Measurements from ENCODE around the gene LRRC56. TPM values are rescaled to one million over a fixed set of nuclear protein-coding genes. Genes with fewer than 3 reads are reported as not detected.

The LRRC56 gene
- total RNA-seq, 1 donor from 2014 or later: not detected

GRCh38 chr11:506995-507726 is 30.2 kb upstream of the LRRC56 start, which contains the start of gene RNH1:
Gene RNH1 (minus strand): TSS chr11:507242. CDS start chr11:502162, 5,080 bp downstream.
- Histone ChIP-seq H3K4me1 (peaks cover 15 to 37% of the 10 kb centered on the region in 2 donors), H3K4me3 (peak within 1 kb of the TSS; percentile 83 to 85), H3K27ac (peak within 1 kb of the TSS; percentile 99 to 100), H3K9me3 (no peaks in the 10 kb centered on the region), H3K27me3 (no peaks in the 10 kb centered on the region), H3K36me3 (peaks cover 8 to 15% of the 10 kb centered on the region in 2 donors)
- DNase-seq (ENCODE audit: low spot score in 2 of 2): peak; percentile 90 to 99
- TF ChIP-seq, protein P1, sequence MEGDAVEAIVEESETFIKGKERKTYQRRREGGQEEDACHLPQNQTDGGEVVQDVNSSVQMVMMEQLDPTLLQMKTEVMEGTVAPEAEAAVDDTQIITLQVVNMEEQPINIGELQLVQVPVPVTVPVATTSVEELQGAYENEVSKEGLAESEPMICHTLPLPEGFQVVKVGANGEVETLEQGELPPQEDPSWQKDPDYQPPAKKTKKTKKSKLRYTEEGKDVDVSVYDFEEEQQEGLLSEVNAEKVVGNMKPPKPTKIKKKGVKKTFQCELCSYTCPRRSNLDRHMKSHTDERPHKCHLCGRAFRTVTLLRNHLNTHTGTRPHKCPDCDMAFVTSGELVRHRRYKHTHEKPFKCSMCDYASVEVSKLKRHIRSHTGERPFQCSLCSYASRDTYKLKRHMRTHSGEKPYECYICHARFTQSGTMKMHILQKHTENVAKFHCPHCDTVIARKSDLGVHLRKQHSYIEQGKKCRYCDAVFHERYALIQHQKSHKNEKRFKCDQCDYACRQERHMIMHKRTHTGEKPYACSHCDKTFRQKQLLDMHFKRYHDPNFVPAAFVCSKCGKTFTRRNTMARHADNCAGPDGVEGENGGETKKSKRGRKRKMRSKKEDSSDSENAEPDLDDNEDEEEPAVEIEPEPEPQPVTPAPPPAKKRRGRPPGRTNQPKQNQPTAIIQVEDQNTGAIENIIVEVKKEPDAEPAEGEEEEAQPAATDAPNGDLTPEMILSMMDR (IDR thresholded peaks at IDR 0.05): no peak
- intact Hi-C loops (cut with DNase I): loop anchor here (1.0 to 5.0 kb wide), 9 partner anchors 11 to 1065 kb away; partner anchors contain the start of genes BET1L, DUSP8, HRAS and IFITM2

GRCh38 chr11:507727-508515 is 29.4 kb upstream of the LRRC56 start:
- no peaks in the 10 kb centered on the region for H3K27me3 ChIP-seq
- peak overlapping the region; percentile 83 to 85 for H3K4me3 ChIP-seq
- H3K36me3 ChIP-seq: peaks cover 8 to 18% of the 10 kb centered on the region in 2 donors
- TF ChIP-seq, protein P1 (IDR thresholded peaks at IDR 0.05): no peak
- H3K27ac ChIP-seq: peak overlapping the region; percentile 99 to 100
- peaks cover 15 to 33% of the 10 kb centered on the region in 2 donors for H3K4me1 ChIP-seq
- no peaks in the 10 kb centered on the region for H3K9me3 ChIP-seq
- peak in 1 of 2 donors; percentile 65 for DNase-seq (ENCODE audit: low spot score in 2 of 2)
- intact Hi-C loops (cut with DNase I): loop anchor here (1.0 to 5.0 kb wide), 7 partner anchors 10 to 1064 kb away; partner anchors contain the start of genes DUSP8, HRAS, IFITM2 and PHRF1

- Histone ChIP-seq H3K4me1 (peaks cover 15 to 22% of the 10 kb centered on the region in 2 donors), H3K27me3 (no peaks in the 10 kb centered on the region), H3K36me3 (peaks cover 8 to 18% of the 10 kb centered on the region in 2 donors), H3K27ac (no peak overlapping the region), H3K4me3 (no peak overlapping the region), H3K9me3 (no peaks in the 10 kb centered on the region)
- TF ChIP-seq, protein P1 (IDR thresholded peaks at IDR 0.05): no peak
- no peak for DNase-seq (ENCODE audit: low spot score in 2 of 2)
- intact Hi-C loops (cut with DNase I): loop anchor here (5.0 kb wide), 2 partner anchors 202 to 1063 kb away; partner anchors contain the start of genes DUSP8 and IFITM2
Observed at GRCh38 chr11:508956-509355, 28.4 kb upstream of the LRRC56 start.

DNA sequence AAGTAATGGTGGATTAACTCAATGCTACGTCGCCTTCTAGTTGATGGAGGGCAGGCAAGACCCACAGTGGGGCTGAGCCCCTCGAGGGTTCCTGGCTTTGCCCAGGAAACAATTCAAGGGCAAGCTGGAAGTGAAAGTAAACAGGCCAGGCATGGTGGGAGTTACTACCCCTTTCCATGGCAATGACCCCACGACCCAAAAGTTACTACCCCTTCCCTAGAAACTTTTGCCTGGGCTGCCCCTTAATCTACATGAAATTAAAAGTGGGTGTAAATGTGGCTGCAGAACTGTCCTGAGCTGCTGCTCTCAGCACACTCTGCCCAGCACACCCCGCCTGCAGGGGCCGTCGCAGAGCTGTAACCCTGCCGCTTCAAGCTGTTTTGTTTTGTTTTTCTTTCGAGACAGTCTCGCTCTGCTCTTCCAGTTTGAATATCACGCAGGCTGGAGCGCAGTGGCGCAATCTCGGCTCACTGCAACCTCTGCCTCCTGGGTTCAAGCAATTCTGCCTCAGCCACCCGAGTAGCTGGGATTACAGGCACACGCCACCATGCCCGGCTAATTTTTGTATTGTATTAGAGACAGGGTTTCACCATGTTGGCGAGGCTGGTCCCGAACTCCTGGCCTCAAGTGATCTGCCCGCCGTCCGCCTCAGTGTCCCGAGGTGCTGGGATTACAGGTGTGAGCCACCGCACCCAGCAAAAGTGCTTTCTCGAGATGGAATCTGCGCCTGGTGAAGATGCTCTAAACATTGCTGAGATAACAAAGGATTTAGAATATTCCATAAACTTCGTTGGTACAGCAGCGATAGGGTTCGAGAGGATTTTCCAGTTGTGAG is 24.3 kb upstream of the LRRC56 start:
- no peaks in the 10 kb centered on the region for H3K9me3 ChIP-seq
- no peaks in the 10 kb centered on the region for H3K27me3 ChIP-seq
- intact Hi-C loops (cut with DNase I): no loop called here
- no peak for DNase-seq (ENCODE audit: low spot score in 2 of 2)
- TF ChIP-seq, protein P1 (IDR thresholded peaks at IDR 0.05): no peak
- no peak overlapping the region for H3K27ac ChIP-seq
- peaks cover 0 to under 1% of the 10 kb centered on the region in 2 donors for H3K4me1 ChIP-seq
- H3K36me3 ChIP-seq: peaks cover 8 to 23% of the 10 kb centered on the region in 2 donors
- H3K4me3 ChIP-seq: no peak overlapping the region

GRCh38 chr11:514606-515005 is 22.7 kb upstream of the LRRC56 start:
- TF ChIP-seq, protein P1 (IDR thresholded peaks at IDR 0.05): no peak
- no peaks in the 10 kb centered on the region for H3K9me3 ChIP-seq
- peak in 1 of 2 donors; percentile 56 for DNase-seq (ENCODE audit: low spot score in 2 of 2)
- H3K27me3 ChIP-seq: no peaks in the 10 kb centered on the region
- H3K27ac ChIP-seq: no peak overlapping the region
- H3K4me3 ChIP-seq: no peak overlapping the region
- peaks cover 8 to 17% of the 10 kb centered on the region in 2 donors for H3K36me3 ChIP-seq
- intact Hi-C loops (cut with DNase I): no loop called here
- H3K4me1 ChIP-seq: peaks cover 2 to 3% of the 10 kb centered on the region in 2 donors
